Ammon's horn (tissue), 1 donor: ENCODE measurements around the gene CCDC183.
"Not testable (repeated sequence)": the region's sequence is repeated elsewhere in the genome, so short reads cannot be mapped to it uniquely, and the experiment has no call there.

Experiments
- DNase-seq: peaks from one replicate; pipeline ENCODE4 v3.0.0-alpha.2; 2016; ENCODE audit warnings: low spot score

The CCDC183 gene

GRCh38 chr9:136802321-136802720 lies 6.2 kb downstream of the CCDC183 start:
- no peak for DNase-seq

- DNase-seq, result not testable (repeated sequence)
These were observed 6.9 kb downstream of the CCDC183 start for GRCh38 chr9:136803009-136803550.

- no peak for DNase-seq
These were observed 7.7 kb downstream of the CCDC183 start for GRCh38 chr9:136803551-136804508.

- no peak for DNase-seq
These were observed 8.5 kb downstream of the CCDC183 start for GRCh38 chr9:136804509-136805206.

GRCh38 chr9:136805207-136805740 lies 9.1 kb downstream of the CCDC183 start:
- no peak for DNase-seq

GRCh38 chr9:136806067-136806466 lies 9.9 kb downstream of the CCDC183 start:
- no peak for DNase-seq

- DNase-seq, result no peak
These were observed 10.6 kb downstream of the CCDC183 start for GRCh38 chr9:136806631-136807201.

GRCh38 chr9:136807281-136808074 lies 11.3 kb downstream of the CCDC183 start, which contains the start of gene RABL6:
RABL6 (plus strand) TSS chr9:136807948; CDS start chr9:136808197, 249 bp downstream.
- peak; percentile 71 for DNase-seq

GRCh38 chr9:136808075-136808805 lies 12.1 kb downstream of the CCDC183 start:
- no peak for DNase-seq

- no peak for DNase-seq
These were observed 12.6 kb downstream of the CCDC183 start for GRCh38 chr9:136808806-136809158.

GRCh38 chr9:136814725-136815421 lies 18.7 kb downstream of the CCDC183 start:
- no peak for DNase-seq

- no peak for DNase-seq
These were observed 19.3 kb downstream of the CCDC183 start for GRCh38 chr9:136815422-136815782.

- peak; percentile 42 for DNase-seq
These were observed 25.1 kb downstream of the CCDC183 start for GRCh38 chr9:136820971-136821825.

- no peak for DNase-seq
These were observed 25.8 kb downstream of the CCDC183 start for GRCh38 chr9:136821826-136822544.

- no peak for DNase-seq
These were observed 27.3 kb downstream of the CCDC183 start for GRCh38 chr9:136823136-136824046.

- DNase-seq, result no peak
These were observed 28.5 kb downstream of the CCDC183 start for GRCh38 chr9:136824496-136825225.
